IMR-90 (cell line): ENCODE measurements around the gene PLCL1. TPM values are rescaled to one million over a fixed set of nuclear protein-coding genes. Genes with fewer than 3 reads are reported as not detected.

ENCODE experiments used
- ATAC-seq: fragments of 200-7000 bp; cut with Tn5 transposase; 2 replicates; pipeline ENCODE4 v1.9.1; 2020; ENCODE audit warnings: low read depth, mild to moderate bottlenecking, moderate library complexity
- BruUV-seq: library from RNA; stranded (reverse); fragments of 400-500 nt; replicated peaks from 2 replicates; lab custom pipeline; 2021; lab: Mats Ljungman, UMichigan
- CTCF ChIA-PET: fragments of 300-600 bp; formaldehyde crosslinking; extraction: SDS; loops from one replicate; lab custom pipeline; 2021; ENCODE audit warnings: antibody characterized with exemption; lab: Yijun Ruan, JAX
- POLR2A ChIA-PET: fragments of 300-600 bp; sonication (Branson Sonifier 250); formaldehyde crosslinking; loops from one replicate; lab custom pipeline; 2022; ENCODE audit warnings: antibody characterized with exemption; ENCODE audit not compliant: unreplicated experiment; lab: Charles Lee
- DNase-seq: peaks from one replicate; pipeline ENCODE4 v3.0.0; 2013
- H2AFZ ChIP-seq: replicated peaks from 2 replicates; pipeline ENCODE3; 2013; ENCODE audit warnings: low read length, mild to moderate bottlenecking; ENCODE audit not compliant: poor library complexity
- H2AK5ac ChIP-seq: 2 replicates; pipeline ENCODE4 v1.6.1; 2013; ENCODE audit warnings: low read depth, low read length, inconsistent platforms
- H2AK9ac ChIP-seq: replicated peaks from 2 replicates; pipeline ENCODE3; 2013; ENCODE audit warnings: mild to moderate bottlenecking, low read depth, low read length, moderate library complexity; ENCODE audit not compliant: poor library complexity
- H2BK120ac ChIP-seq: 2 replicates; pipeline ENCODE4 v1.6.1; 2013; ENCODE audit warnings: low read depth, low read length, inconsistent platforms
- H2BK15ac ChIP-seq: 3 replicates; pipeline ENCODE4 v1.6.1; 2013; ENCODE audit warnings: low read depth, low read length, inconsistent platforms
- H2BK20ac ChIP-seq: 2 replicates; pipeline ENCODE4 v1.6.1; 2013; ENCODE audit warnings: low read depth, mild to moderate bottlenecking, inconsistent platforms, low read length, moderate library complexity
- H2BK5ac ChIP-seq: 2 replicates; pipeline ENCODE4 v1.6.1; 2013; ENCODE audit warnings: mild to moderate bottlenecking, low read depth, low read length, inconsistent platforms; ENCODE audit not compliant: poor library complexity, severe bottlenecking
- H3K14ac ChIP-seq: replicated peaks from 2 replicates; pipeline ENCODE4 v1.6.1; 2013; ENCODE audit warnings: low read depth, low read length, inconsistent platforms
- H3K18ac ChIP-seq: 2 replicates; pipeline ENCODE4 v1.6.1; 2013; ENCODE audit warnings: low read depth, low read length, control low read depth
- H3K23ac ChIP-seq: 2 replicates; pipeline ENCODE4 v1.6.1; 2013; ENCODE audit warnings: low read depth, low read length, inconsistent platforms
- H3K27ac ChIP-seq: 2 replicates; pipeline ENCODE4 v1.5.1; 2013; ENCODE audit warnings: mild to moderate bottlenecking, control low read depth, low read length; ENCODE audit not compliant: insufficient read depth
- H3K27me3 ChIP-seq: 2 replicates; pipeline ENCODE4 v1.6.1; 2013; ENCODE audit warnings: low read length; ENCODE audit not compliant: control insufficient read depth, insufficient read depth
- H3K36me3 ChIP-seq: 2 replicates; pipeline ENCODE4 v1.6.1; 2013; ENCODE audit warnings: low read length, mixed read lengths; ENCODE audit not compliant: control insufficient read depth, insufficient read depth
- H3K4ac ChIP-seq: 2 replicates; pipeline ENCODE4 v1.6.1; 2013; ENCODE audit warnings: low read depth, low read length, inconsistent platforms
- H3K4me1 ChIP-seq: 2 replicates; pipeline ENCODE4 v1.6.1; 2013; ENCODE audit warnings: low read length, mixed read lengths; ENCODE audit not compliant: control insufficient read depth, insufficient read depth
- H3K4me2 ChIP-seq: 2 replicates; pipeline ENCODE4 v1.6.1; 2013; ENCODE audit warnings: low read depth, mild to moderate bottlenecking, control low read depth, low read length, moderate library complexity
- H3K4me3 ChIP-seq: 2 replicates; pipeline ENCODE4 v1.5.1; 2013; ENCODE audit warnings: low read depth, mild to moderate bottlenecking, control low read depth, low read length, moderate library complexity; ENCODE audit not compliant: insufficient read depth
- H3K56ac ChIP-seq: 2 replicates; pipeline ENCODE4 v1.6.1; 2013; ENCODE audit warnings: low read length, inconsistent platforms; ENCODE audit not compliant: insufficient read depth; ENCODE audit errors: extremely low read depth
- H3K79me1 ChIP-seq, 2 experiments: 2 replicates each; pipeline ENCODE4 v1.6.1; 2013; ENCODE audit warnings: low read length in 2 of 2, inconsistent platforms in 1 of 2, low read depth in 1 of 2
- H3K9ac ChIP-seq: 2 replicates; pipeline ENCODE4 v1.6.1; 2013; ENCODE audit warnings: low read depth, low read length, control low read depth
- H3K9me1 ChIP-seq: 2 replicates; pipeline ENCODE4 v1.6.1; 2013; ENCODE audit warnings: low read length, inconsistent platforms; ENCODE audit not compliant: insufficient read depth
- H3K9me3 ChIP-seq: 2 replicates; pipeline ENCODE4 v1.6.1; 2013; ENCODE audit warnings: low read length; ENCODE audit not compliant: control insufficient read depth, insufficient read depth
- H4K20me1 ChIP-seq: 2 replicates; pipeline ENCODE4 v1.6.1; 2013; ENCODE audit warnings: low read length, inconsistent platforms; ENCODE audit not compliant: insufficient read depth
- H4K5ac ChIP-seq: 2 replicates; pipeline ENCODE4 v1.6.1; 2013; ENCODE audit warnings: mild to moderate bottlenecking, low read depth, low read length, control low read depth
- H4K8ac ChIP-seq, 2 experiments: 2 replicates each; pipeline ENCODE4 v1.6.1; 2013; ENCODE audit warnings: low read depth in 2 of 2, low read length in 2 of 2, control low read depth in 1 of 2, inconsistent platforms in 1 of 2
- H4K91ac ChIP-seq: 2 replicates; pipeline ENCODE4 v1.6.1; 2013; ENCODE audit warnings: low read depth, low read length, inconsistent platforms; ENCODE audit not compliant: insufficient read depth
- CEBPB ChIP-seq: IDR thresholded peaks from 2 replicates; pipeline ENCODE4 v1.6.1; 2012; ENCODE audit warnings: low read depth, low read length, improper control_type of control experiment
- MAFK ChIP-seq: IDR thresholded peaks from 2 replicates; pipeline ENCODE4 v1.6.1; 2012; ENCODE audit warnings: low read depth, low read length, improper control_type of control experiment
- WGBS, 2 experiments: methylation state at CpG; one replicate each; pipeline versions ENCODE4 v1.1.5 to v1.1.7; 2013; ENCODE audit warnings: missing lambda C conversion rate in 2 of 2; ENCODE audit not compliant: insufficient read length in 1 of 2; ENCODE audit errors: extremely low coverage in 2 of 2; 5-methylcytosine and 5-hydroxymethylcytosine counted together
- dilution Hi-C: fragments of 300-500 bp; cut with HindIII; formaldehyde crosslinking; loops from one replicate; pipeline ENCODE4 v1.14.3; 2018; ENCODE audit warnings: low sequenced_read_pairs; ENCODE audit not compliant: unreplicated experiment
- in situ Hi-C: fragments of 300-500 bp; cut with MboI; formaldehyde crosslinking; loops from 3 replicates; pipeline ENCODE4 v1.14.3; 2019; ENCODE audit warnings: low sequenced_read_pairs, inconsistent platforms, mixed read lengths
- intact Hi-C: fragments of 100-400 bp; cut with micrococcal nuclease; formaldehyde crosslinking; loops from 2 replicates; pipeline ENCODE4 v1.10.0; 2022
- polyA plus RNA-seq, 3 experiments: library from polyadenylated mRNA; depleted of rRNA; stranded (reverse); fragments of >200 nt; gene quantifications; 2 replicates each; pipeline ENCODE4 v1.2.3, GENCODE V29; 2012; ENCODE audit warnings: low replicate concordance in 1 of 3
- total RNA-seq: library from RNA; depleted of rRNA; stranded (reverse); fragments of >200 nt; gene quantifications from 2 replicates; pipeline ENCODE4 v1.2.3, GENCODE V29; 2012

Gene PLCL1
- total and polyA plus RNA-seq, 2 of the 4 experiments (the other 2 are of a cell fraction), result 0.14 to 0.18 TPM

DNA sequence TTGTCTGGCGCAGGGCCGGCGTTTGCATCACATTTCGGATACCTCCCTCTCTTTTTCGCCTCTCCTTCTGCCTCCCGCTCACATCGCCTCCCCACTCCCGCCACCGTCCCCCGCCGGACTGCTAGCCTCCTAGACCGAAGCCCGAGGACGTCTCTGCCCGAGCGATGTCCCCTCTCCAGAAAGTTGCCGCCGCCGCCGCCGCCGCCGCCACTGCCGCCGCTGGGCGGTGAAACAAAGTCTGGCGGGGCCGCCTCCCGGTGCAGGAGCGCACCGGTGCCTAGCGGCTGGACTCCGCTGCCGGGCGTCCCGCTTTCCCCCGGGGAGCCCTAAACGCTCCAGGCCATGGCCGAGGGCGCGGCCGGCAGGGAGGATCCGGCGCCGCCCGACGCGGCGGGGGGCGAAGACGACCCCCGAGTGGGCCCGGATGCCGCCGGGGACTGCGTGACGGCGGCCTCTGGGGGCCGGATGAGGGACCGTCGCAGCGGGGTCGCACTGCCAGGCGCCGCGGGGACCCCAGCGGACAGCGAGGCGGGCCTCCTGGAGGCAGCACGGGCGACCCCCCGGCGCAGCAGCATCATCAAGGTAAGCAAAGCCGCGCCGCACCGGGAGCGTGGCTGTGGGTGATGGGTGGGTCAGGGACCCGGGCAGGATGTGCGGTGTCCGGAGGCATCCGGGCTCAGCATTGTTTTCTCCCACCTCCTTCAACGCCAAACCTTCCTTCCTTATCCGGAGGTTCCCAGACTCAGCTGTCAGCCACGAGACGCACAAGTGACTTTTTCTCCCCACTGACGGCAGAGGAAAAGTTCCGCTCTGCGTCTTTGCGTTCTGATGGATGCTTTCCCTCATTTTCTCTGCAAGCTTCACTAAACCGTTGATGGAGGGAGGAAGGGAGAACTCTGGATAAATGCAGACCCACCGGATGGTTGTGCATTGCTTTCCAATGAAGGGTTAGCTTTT, 643 bp downstream of the PLCL1 start:
- TF ChIP-seq MAFK (no peak), CEBPB (0 out of 2 replicates have a peak, but pooled peaks have one; percentile 25)
- POLR2A ChIA-PET, result no interaction called here

More for the DNA sequence above, 643 bp downstream of the PLCL1 start:
- H4K5ac ChIP-seq, result no peak overlapping the region
- H3K4me2 ChIP-seq, result peak overlapping the region; percentile 87
- peak; percentile 28 for ATAC-seq
- H3K27ac ChIP-seq, result no peak overlapping the region
- H3K4me3 ChIP-seq, result peak overlapping the region; percentile 62
- no peak overlapping the region for H2BK5ac ChIP-seq
- no peak overlapping the region for H2BK120ac ChIP-seq
- no peak overlapping the region for H3K56ac ChIP-seq
- in situ Hi-C loops, result loop anchor here (5.0 to 10.0 kb wide), 3 partner anchors 250 to 492 kb away; no protein-coding TSS in a partner anchor
- H2BK20ac ChIP-seq, result no peak overlapping the region
- peak overlapping the region; percentile 80 for H3K23ac ChIP-seq
- no peak overlapping the region for H3K18ac ChIP-seq
- H2AK9ac ChIP-seq, result no peak overlapping the region
- intact Hi-C loops, result loop anchor here (2.0 to 5.0 kb wide), 2 partner anchors 102 to 182 kb away; no protein-coding TSS in a partner anchor
- dilution Hi-C loops, result no loop called here
- no peak overlapping the region for H4K8ac ChIP-seq
- WGBS, 2 experiments, result 0% methylated on average over 28 of the region's 92 CpGs; no CpG with 5 or more reads in 1 of the 2 experiments
- H3K14ac ChIP-seq, result no peak overlapping the region
- H3K27me3 ChIP-seq, result peaks cover 20% of the 10 kb centered on the region
- H2AK5ac ChIP-seq, result no peak overlapping the region
- no peaks in the 10 kb centered on the region for H3K79me1 ChIP-seq
- BruUV-seq, result no TSS peak
- H2BK15ac ChIP-seq, result no peak overlapping the region
- H4K20me1 ChIP-seq, result no peaks in the 10 kb centered on the region
- H3K9me1 ChIP-seq, result no peaks in the 10 kb centered on the region
- peak; percentile 6 for DNase-seq
- H2AFZ ChIP-seq, result peak overlapping the region; percentile 93
- CTCF ChIA-PET, result interaction anchor here (0.5 to 1.4 kb wide), 3 partner anchors 8 to 491 kb away, joined by 3 read pairs; no protein-coding TSS in a partner anchor
- H3K36me3 ChIP-seq, result no peaks in the 10 kb centered on the region
- H4K91ac ChIP-seq, result no peak overlapping the region
- H3K9ac ChIP-seq, result no peak overlapping the region
- no peak overlapping the region for H3K4ac ChIP-seq
- H3K9me3 ChIP-seq, result no peaks in the 10 kb centered on the region
- no peaks in the 10 kb centered on the region for H3K4me1 ChIP-seq
